PC-9 (cell line): ENCODE results near the gene NBEA. TPM values are rescaled to one million over a fixed set of nuclear protein-coding genes. Genes with fewer than 3 reads are reported as not detected.
"Not testable (repeated sequence)": the region's sequence is repeated elsewhere in the genome, so short reads cannot be mapped to it uniquely, and the experiment has no call there.

Experiments used
- BruUV-seq: library from RNA; stranded (reverse); fragments of 400-500 nt; replicated peaks from 2 replicates; lab custom pipeline; 2021; lab: Mats Ljungman, UMichigan
- CTCF ChIA-PET: fragments of 300-600 bp; sonication (Branson Sonifier 250); formaldehyde crosslinking; loops from one replicate; lab custom pipeline; 2022; ENCODE audit warnings: antibody characterized with exemption; lab: Charles Lee
- POLR2A ChIA-PET: fragments of 300-600 bp; sonication (Branson Sonifier 250); formaldehyde crosslinking; loops from one replicate; lab custom pipeline; 2022; ENCODE audit warnings: antibody characterized with exemption; ENCODE audit not compliant: unreplicated experiment; lab: Charles Lee
- DNase-seq, 2 experiments: peaks; one replicate each; pipeline versions ENCODE4 v3.0.0 to v3.0.0-alpha.2; 2015 to 2022; ENCODE audit warnings: mixed read lengths in 1 of 2
- H2AFZ ChIP-seq: fragments of 200-600 bp; sonication (generic); 2 replicates; pipeline ENCODE4 v1.8.1; 2017; ENCODE audit warnings: antibody characterized with exemption
- H3F3A ChIP-seq: fragments of 200-600 bp; sonication (generic); 2 replicates; pipeline ENCODE4 v1.8.1; 2017; ENCODE audit warnings: antibody characterized with exemption, mild to moderate bottlenecking, low read depth; ENCODE audit not compliant: insufficient read depth
- H3K27ac ChIP-seq: fragments of 200-600 bp; sonication (generic); 2 replicates; pipeline ENCODE4 v1.6.1; 2016; ENCODE audit warnings: mixed run types
- H3K27me3 ChIP-seq: fragments of 200-600 bp; sonication (generic); 2 replicates; pipeline ENCODE4 v1.6.1; 2016; ENCODE audit warnings: low read depth, mixed run types; ENCODE audit not compliant: insufficient read depth
- H3K36me3 ChIP-seq: fragments of 200-600 bp; sonication (generic); 2 replicates; pipeline ENCODE4 v1.6.1; 2016; ENCODE audit warnings: low read depth, mixed run types
- H3K4me1 ChIP-seq: fragments of 200-600 bp; sonication (generic); replicated peaks from 2 replicates; pipeline ENCODE4 v1.6.1; 2016; ENCODE audit warnings: mixed run types; ENCODE audit not compliant: insufficient read depth
- H3K4me2 ChIP-seq: fragments of 200-600 bp; sonication (generic); 2 replicates; pipeline ENCODE4 v1.6.1; 2017; ENCODE audit warnings: mixed run types
- H3K4me3 ChIP-seq: fragments of 200-600 bp; sonication (generic); 2 replicates; pipeline ENCODE4 v1.6.1; 2016; ENCODE audit warnings: mixed run types
- H3K79me2 ChIP-seq: fragments of 200-600 bp; sonication (generic); 2 replicates; pipeline ENCODE4 v1.6.1; 2017; ENCODE audit warnings: low read depth, mixed run types
- H3K9me2 ChIP-seq: fragments of 200-600 bp; sonication (generic); 2 replicates; pipeline ENCODE4 v1.8.1; 2017; ENCODE audit warnings: mild to moderate bottlenecking; ENCODE audit not compliant: insufficient read depth
- H3K9me3 ChIP-seq: fragments of 200-600 bp; sonication (generic); 2 replicates; pipeline ENCODE4 v1.8.1; 2016; ENCODE audit warnings: low read depth; ENCODE audit not compliant: insufficient read depth
- H4K20me1 ChIP-seq: fragments of 200-600 bp; sonication (generic); 2 replicates; pipeline ENCODE4 v1.8.1; 2017; ENCODE audit not compliant: insufficient read depth
- EZH2 ChIP-seq: fragments of 200-600 bp; sonication (generic); IDR thresholded peaks from 2 replicates; pipeline ENCODE4 v1.8.0; 2017; ENCODE audit warnings: antibody characterized with exemption, low read depth
- intact Hi-C: fragments of 100-400 bp; cut with micrococcal nuclease; formaldehyde crosslinking; loops from one replicate; pipeline ENCODE4 v1.10.0; 2022; ENCODE audit not compliant: unreplicated experiment
- total RNA-seq: library from RNA; stranded (reverse); gene quantifications from 2 replicates; pipeline ENCODE4 v1.2.3, GENCODE V29; 2021
- TF ChIP-seq, protein P1 (sequence below): fragments of 200-600 bp; sonication (generic); conservative IDR thresholded peaks from 2 replicates; pipeline ENCODE4 v1.6.1; 2017; ENCODE audit warnings: mixed run types, antibody characterized with exemption, mild to moderate bottlenecking, moderate library complexity

NBEA gene
- total RNA-seq, 1 experiment from 2014 or later, result 4.0 TPM

DNA sequence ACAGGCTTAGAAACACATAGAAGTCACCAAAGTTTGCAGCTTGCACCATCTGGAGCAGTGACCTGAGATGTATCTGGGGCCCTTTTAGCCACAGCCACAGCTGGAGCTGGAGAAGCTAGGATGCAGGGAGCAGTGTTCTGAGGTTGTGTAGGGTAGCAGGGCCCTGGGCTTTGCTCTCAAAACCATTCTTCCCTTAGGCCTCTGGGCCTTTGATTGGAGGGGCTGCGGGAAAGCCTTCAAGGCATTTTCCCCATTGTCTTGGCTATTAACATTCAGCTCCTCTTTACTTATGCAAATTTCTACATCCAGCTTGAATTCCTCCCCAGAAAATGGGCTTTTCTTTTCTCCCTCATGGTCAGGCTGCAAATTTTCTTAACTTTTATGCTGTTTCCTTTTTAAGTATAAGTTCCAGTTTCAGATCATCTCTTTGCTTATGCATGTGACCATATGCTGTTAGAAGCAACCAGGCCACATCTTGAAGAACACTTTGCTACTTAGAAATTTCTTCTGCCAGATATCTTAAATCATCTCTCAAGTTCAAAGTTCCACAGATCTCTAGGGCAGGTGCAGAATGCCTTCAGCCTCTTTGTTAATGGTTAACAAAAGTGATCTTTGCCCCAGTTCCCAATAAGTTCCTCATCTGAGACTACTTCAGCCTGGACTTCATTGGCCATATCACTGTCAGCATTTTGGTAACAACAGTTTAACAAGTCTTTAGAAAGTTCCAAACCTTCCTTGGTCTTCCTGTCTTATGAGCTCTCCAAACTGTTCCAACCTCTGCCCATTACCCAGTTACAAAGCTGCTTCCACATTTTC lies 48.5 kb downstream of the NBEA start:
- Histone ChIP-seq H3K36me3 (no peaks in the 10 kb centered on the region), H3K27ac (no peak overlapping the region), H3K4me3 (no peak overlapping the region), H3K9me3 (peaks cover 4% of the 10 kb centered on the region; the same call in 1 of the 2 replicates), H3K4me2 (no peak overlapping the region), H3K4me1 (no peaks in the 10 kb centered on the region), H3K79me2 (no peaks in the 10 kb centered on the region), H2AFZ (no peak overlapping the region), H3F3A (no peaks in the 10 kb centered on the region), H4K20me1 (no peaks in the 10 kb centered on the region), H3K9me2 (no peaks in the 10 kb centered on the region), H3K27me3 (no peaks in the 10 kb centered on the region)
- no peak for DNase-seq
- ChIA-PET CTCF (no interaction called here), POLR2A (no interaction called here)
- BruUV-seq, result no TSS peak
- intact Hi-C loops, result no loop called here
- TF ChIP-seq, protein P1, sequence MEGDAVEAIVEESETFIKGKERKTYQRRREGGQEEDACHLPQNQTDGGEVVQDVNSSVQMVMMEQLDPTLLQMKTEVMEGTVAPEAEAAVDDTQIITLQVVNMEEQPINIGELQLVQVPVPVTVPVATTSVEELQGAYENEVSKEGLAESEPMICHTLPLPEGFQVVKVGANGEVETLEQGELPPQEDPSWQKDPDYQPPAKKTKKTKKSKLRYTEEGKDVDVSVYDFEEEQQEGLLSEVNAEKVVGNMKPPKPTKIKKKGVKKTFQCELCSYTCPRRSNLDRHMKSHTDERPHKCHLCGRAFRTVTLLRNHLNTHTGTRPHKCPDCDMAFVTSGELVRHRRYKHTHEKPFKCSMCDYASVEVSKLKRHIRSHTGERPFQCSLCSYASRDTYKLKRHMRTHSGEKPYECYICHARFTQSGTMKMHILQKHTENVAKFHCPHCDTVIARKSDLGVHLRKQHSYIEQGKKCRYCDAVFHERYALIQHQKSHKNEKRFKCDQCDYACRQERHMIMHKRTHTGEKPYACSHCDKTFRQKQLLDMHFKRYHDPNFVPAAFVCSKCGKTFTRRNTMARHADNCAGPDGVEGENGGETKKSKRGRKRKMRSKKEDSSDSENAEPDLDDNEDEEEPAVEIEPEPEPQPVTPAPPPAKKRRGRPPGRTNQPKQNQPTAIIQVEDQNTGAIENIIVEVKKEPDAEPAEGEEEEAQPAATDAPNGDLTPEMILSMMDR, result no peak
- no peak for TF ChIP-seq EZH2

- no peaks in the 10 kb centered on the region for H3K4me1 ChIP-seq
- no peak overlapping the region for H3K27ac ChIP-seq
- TF ChIP-seq, protein P1, result no peak
- no peak for TF ChIP-seq EZH2
- no peaks in the 10 kb centered on the region for H3K79me2 ChIP-seq
- intact Hi-C loops, result no loop called here
- POLR2A ChIA-PET, result no interaction called here
- no peaks in the 10 kb centered on the region for H3K27me3 ChIP-seq
- H3K9me2 ChIP-seq, result no peaks in the 10 kb centered on the region
- H3K9me3 ChIP-seq, result peaks cover 4% of the 10 kb centered on the region
- CTCF ChIA-PET, result no interaction called here
- no peak overlapping the region for H2AFZ ChIP-seq
- no peaks in the 10 kb centered on the region for H4K20me1 ChIP-seq
- no peaks in the 10 kb centered on the region for H3F3A ChIP-seq
- H3K36me3 ChIP-seq, result no peaks in the 10 kb centered on the region
- no peak for DNase-seq
- no peak overlapping the region for H3K4me3 ChIP-seq
- no peak overlapping the region for H3K4me2 ChIP-seq
- no TSS peak for BruUV-seq
Observed at GRCh38 chr13:34993470-34993869, 51.4 kb downstream of the NBEA start.

GRCh38 chr13:35003734-35004133 lies 61.7 kb downstream of the NBEA start:
- H4K20me1 ChIP-seq, H3F3A ChIP-seq, H3K4me3 ChIP-seq, H2AFZ ChIP-seq, intact Hi-C loops, H3K27me3 ChIP-seq, H3K9me3 ChIP-seq, DNase-seq, H3K4me1 ChIP-seq, H3K9me2 ChIP-seq, H3K4me2 ChIP-seq, H3K79me2 ChIP-seq, H3K36me3 ChIP-seq, H3K27ac ChIP-seq, BruUV-seq, CTCF ChIA-PET, POLR2A ChIA-PET: not testable (repeated sequence)
